SK-N-MC (cell line): ENCODE results near the gene NRROS.

Source experiments
- EZH2 ChIP-seq: fragments of 200-600 bp; sonication (generic); IDR thresholded peaks from one replicate; pipeline ENCODE4 v1.6.1; 2017; ENCODE audit warnings: antibody characterized with exemption
- POLR2AphosphoS5 ChIP-seq: IDR thresholded peaks from 2 replicates; pipeline ENCODE4 v1.6.1; 2012; ENCODE audit warnings: mild to moderate bottlenecking, low read depth, low read length, borderline replicate concordance

DNA sequence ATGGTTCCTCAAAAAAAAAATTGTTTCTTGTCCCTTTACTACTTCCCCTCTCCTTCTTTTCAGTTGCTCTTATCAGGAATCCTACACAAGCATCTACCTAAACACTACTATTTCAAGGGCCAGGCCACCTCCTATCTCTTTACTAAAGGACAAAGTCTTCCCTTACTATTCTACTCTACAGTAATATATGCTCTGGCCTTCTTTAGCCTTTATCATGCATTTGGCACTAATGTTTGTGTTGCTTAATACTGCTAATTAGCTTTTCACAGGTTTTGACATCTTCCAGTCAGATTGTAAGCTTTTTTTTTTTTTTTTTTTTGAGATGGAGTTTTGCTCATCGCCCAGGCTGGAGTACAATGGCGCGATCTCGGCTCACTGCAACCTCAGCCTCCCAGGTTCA is 67.2 kb downstream of the NRROS start:
- TF ChIP-seq EZH2, result no peak
- no peak for TF ChIP-seq POLR2AphosphoS5
